Erythroblast (primary cell): ENCODE measurements around the gene ZCWPW1.

Source experiments
- GATA1 ChIP-seq: IDR thresholded peaks from 2 replicates; pipeline ENCODE4 v1.6.1; 2011; ENCODE audit warnings: low read depth, mild to moderate bottlenecking, control low read depth, low read length, moderate library complexity
- POLR2A ChIP-seq: IDR thresholded peaks from 2 replicates; pipeline ENCODE4 v1.6.1; 2011; ENCODE audit warnings: mild to moderate bottlenecking, low read length

- TF ChIP-seq POLR2A: no peak
- TF ChIP-seq GATA1: no peak
Measured at GRCh38 chr7:100356416-100357068, 72.0 kb downstream of the ZCWPW1 start.
